GM12801 (cell line): Measurements from ENCODE around the gene ZMIZ1.

Experiments
- CTCF ChIP-seq: IDR thresholded peaks from one replicate; pipeline ENCODE4 v1.5.1; 2011; ENCODE audit warnings: control low read depth; ENCODE audit not compliant: insufficient read length; ENCODE audit errors: extremely low read depth

Gene ZMIZ1

DNA sequence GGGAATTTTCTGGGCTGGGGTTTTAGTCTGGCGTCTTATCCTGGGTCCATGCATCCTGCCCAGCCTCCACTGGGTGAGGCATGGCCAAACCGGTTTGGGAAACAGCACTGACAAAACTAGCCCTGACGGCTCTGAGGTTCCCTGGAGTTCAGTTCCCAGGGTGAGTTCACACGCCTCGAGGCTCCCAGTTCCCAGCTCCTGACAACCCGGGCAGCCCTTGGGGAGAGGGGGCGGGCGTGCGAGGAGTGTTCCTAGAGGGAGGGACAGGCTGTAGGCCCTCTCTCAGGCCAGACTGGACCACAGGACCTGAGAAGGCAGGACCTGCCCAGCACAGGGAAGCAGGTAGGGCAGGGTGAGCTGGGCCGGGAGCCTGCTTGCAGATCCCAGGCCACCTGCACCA lies 196.2 kb downstream of the ZMIZ1 start:
- TF ChIP-seq CTCF = no peak

GRCh38 chr10:79266084-79266483 lies 197.3 kb downstream of the ZMIZ1 start:
- TF ChIP-seq CTCF = no peak

DNA sequence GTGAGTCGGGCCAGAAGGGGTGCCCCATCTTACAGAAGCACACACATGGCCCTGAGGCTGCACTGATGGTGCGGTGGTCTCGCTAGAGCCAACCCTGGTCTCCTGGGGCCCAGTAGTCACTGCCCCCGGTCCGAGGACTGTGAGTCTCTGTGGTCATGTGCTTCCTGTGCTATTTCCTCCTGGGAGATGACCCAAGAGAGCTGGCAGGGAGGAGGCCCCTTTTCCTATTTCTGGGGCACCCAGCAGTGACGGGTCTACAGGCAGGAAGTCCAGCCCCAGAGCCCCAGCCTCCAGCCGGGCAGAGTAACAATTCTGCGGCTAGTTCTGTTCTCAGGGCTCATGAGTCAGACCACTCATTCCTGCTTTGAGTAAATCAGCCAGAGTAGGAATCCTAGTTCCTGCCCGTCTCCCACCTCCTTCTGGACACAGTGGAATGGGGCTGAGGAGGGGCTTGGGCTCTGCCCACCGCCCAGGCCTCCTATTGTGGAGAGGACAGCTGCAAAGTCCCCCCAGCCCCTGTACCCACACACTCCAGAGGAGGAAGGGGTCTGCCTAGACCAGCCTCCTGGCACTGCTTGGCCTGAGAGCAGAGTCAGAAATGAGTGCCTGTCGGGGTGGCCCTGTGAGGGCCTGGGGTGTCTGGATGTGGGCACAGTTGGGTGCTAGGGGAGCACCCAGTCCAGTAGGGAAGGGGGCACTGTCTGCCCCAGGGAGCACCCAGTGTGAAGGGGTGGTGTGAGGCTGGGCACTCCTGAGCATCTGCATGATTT lies 198.0 kb downstream of the ZMIZ1 start:
- no peak for TF ChIP-seq CTCF

- TF ChIP-seq CTCF = no peak
Observed at GRCh38 chr10:79267499-79267898, 198.7 kb downstream of the ZMIZ1 start.

DNA sequence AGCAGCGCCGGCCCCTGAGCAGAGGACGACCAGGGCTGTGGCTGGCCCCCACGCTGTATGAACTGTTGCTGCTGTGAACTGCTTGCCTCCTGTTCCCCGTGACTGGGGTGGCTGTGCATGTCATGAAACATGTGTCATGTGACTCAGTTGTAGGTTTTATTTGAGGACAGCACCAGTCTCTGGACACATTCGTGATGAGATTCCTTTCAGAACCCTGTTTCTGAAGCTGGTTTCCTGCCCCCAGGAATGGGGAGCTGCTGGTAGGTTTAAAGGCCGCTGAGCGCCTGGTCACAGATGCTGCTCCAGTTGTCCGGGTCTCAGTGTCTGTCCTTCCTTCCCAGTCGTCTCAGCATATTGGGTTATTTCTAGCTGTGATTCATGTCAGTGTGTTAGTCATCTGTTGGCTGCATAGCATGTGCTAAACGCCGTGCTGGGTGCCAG lies 199.4 kb downstream of the ZMIZ1 start:
- TF ChIP-seq CTCF = no peak

DNA sequence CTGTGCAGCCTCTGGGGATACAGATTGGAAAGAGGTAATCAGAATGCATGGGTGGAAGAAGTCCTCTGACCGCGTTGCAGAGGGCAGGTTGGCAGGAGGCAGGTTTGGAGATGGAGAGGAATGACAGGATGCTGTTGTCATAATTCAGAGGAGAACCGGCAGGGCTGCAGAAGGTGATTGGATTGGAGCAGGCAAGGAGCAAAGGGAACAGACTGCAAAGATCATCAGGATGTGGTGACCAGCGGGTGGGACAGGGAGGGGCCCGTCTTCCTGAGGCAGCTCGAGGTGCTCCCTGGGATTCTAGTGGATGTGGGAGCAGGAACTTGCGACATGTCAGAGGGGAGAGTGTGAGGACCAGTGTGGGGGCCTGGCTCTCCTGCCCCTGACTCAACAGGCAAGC lies 200.0 kb downstream of the ZMIZ1 start:
- no peak for TF ChIP-seq CTCF

GRCh38 chr10:79269443-79269842 lies 200.7 kb downstream of the ZMIZ1 start:
- TF ChIP-seq CTCF = no peak
